ENCODE data around the gene ITGAV. TPM values are rescaled to one million over a fixed set of nuclear protein-coding genes. Genes with fewer than 3 reads are reported as not detected.

ITGAV gene
- total RNA-seq, 1 donor from 2014 or later, result 72.8 TPM

DNA sequence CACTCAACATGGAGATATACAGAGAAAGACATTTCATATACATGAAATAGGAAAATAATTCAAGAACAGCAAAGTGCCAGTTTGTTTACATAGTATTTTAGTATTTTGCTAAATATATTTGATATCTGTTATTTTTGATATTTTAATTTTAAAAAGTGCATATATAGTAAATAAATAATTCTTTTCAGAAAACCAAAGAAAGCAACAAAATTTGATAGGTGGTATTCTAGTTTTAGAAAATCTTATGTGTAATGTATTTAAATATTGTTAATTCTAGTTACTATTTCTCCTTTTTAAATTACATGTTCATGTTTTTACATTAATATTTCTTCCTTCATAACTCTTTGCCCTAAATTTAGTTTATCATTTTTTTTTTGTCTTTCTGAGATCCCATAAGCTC, 69.5 kb downstream of the ITGAV start:
- Histone ChIP-seq H3K9ac (no peak overlapping the region), H3K4me3 (no peak overlapping the region), H4K20me1 (ENCODE audit: low read depth) (no peaks in the 10 kb centered on the region), H3K27ac (no peak overlapping the region), H3K79me2 (ENCODE audit: low read depth) (no peaks in the 10 kb centered on the region), H3K4me1 (peaks cover 6% of the 10 kb centered on the region), H3K9me3 (ENCODE audit: low read depth) (no peaks in the 10 kb centered on the region), H3K36me3 (peaks cover 18% of the 10 kb centered on the region), H3K27me3 (no peaks in the 10 kb centered on the region), H3K4me2 (no peak overlapping the region), H2AFZ (replicated peaks) (no peak overlapping the region), H3F3A (ENCODE audit: low read depth) (peaks cover 6% of the 10 kb centered on the region)
- DNase-seq (ENCODE audit: low spot score), result no peak
- H3K36me3 Mint-ChIP-seq, result peaks cover 29% of the 10 kb centered on the region
- no peak overlapping the region for H3K27ac Mint-ChIP-seq
- H3K27me3 Mint-ChIP-seq (ENCODE audit: insufficient read depth, low read depth), result no peaks in the 10 kb centered on the region
- no peaks in the 10 kb centered on the region for H3K4me1 Mint-ChIP-seq
- no peak for TF ChIP-seq EZH2 (IDR thresholded peaks at IDR 0.05)
- no peak for TF ChIP-seq CTCF (IDR thresholded peaks at IDR 0.05)
- no peak for TF ChIP-seq EZH2phosphoT487 (IDR thresholded peaks at IDR 0.05)
- no peaks in the 10 kb centered on the region for H3K9me3 Mint-ChIP-seq
- H3K4me3 Mint-ChIP-seq, result no peak overlapping the region

DNA sequence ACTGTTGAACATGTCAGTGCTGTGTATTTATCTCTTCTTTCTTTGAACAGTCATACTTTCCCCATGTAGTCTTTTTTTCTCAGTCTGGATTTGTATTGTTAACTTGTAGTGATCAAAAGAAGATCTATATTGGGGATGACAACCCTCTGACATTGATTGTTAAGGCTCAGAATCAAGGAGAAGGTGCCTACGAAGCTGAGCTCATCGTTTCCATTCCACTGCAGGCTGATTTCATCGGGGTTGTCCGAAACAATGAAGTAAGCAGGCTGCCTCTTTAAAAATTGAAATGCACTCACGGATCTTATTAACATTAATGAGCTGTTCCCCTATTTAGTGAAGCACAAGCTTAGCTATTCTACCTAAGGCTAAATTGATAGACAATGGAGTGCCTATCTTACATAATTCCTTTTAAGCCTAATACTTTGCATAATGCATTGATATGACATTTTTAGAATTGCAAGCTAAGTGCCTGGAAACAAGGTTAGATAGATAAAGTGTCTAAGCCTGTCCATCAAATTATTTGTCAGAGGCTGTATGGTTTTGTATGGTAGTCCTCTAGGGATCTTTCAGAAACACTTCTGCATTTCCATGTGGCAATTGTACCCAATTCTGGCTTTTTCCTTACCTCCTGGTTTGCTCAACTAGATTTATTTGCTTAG, 74.7 kb downstream of the ITGAV start:
- no peaks in the 10 kb centered on the region for H3F3A ChIP-seq (ENCODE audit: low read depth)

GRCh38 chr2:186669146-186669545, 79.3 kb downstream of the ITGAV start:
- peaks cover 69% of the 10 kb centered on the region for H3K36me3 Mint-ChIP-seq
- no peak overlapping the region for H3K27ac Mint-ChIP-seq
- H3K9me3 Mint-ChIP-seq, result peaks cover 16% of the 10 kb centered on the region
- TF ChIP-seq CTCF (IDR thresholded peaks at IDR 0.05), result no peak
- no peak for TF ChIP-seq EZH2phosphoT487 (IDR thresholded peaks at IDR 0.05)
- TF ChIP-seq EZH2 (IDR thresholded peaks at IDR 0.05), result no peak
- H3K4me2 ChIP-seq, result no peak overlapping the region
- H3K4me1 ChIP-seq, result no peaks in the 10 kb centered on the region
- no peak overlapping the region for H3K4me3 ChIP-seq
- DNase-seq (ENCODE audit: low spot score), result no peak
- no peak overlapping the region for H3K4me3 Mint-ChIP-seq
- H3K79me2 ChIP-seq (ENCODE audit: low read depth), result no peaks in the 10 kb centered on the region
- H3K27me3 ChIP-seq, result no peaks in the 10 kb centered on the region
- H3K27me3 Mint-ChIP-seq (ENCODE audit: insufficient read depth, low read depth), result no peaks in the 10 kb centered on the region
- no peaks in the 10 kb centered on the region for H3F3A ChIP-seq (ENCODE audit: low read depth)
- H3K4me1 Mint-ChIP-seq, result no peaks in the 10 kb centered on the region
- H3K9ac ChIP-seq, result no peak overlapping the region
- no peak overlapping the region for H2AFZ ChIP-seq (replicated peaks)
- H3K9me3 ChIP-seq (ENCODE audit: low read depth), result peaks cover 6% of the 10 kb centered on the region
- no peaks in the 10 kb centered on the region for H4K20me1 ChIP-seq (ENCODE audit: low read depth)
- H3K27ac ChIP-seq, result no peak overlapping the region
- peaks cover 19% of the 10 kb centered on the region for H3K36me3 ChIP-seq

More for the DNA sequence above, 74.7 kb downstream of the ITGAV start:
- Histone ChIP-seq H3K4me3 (no peak overlapping the region), H2AFZ (replicated peaks) (no peak overlapping the region), H4K20me1 (ENCODE audit: low read depth) (no peaks in the 10 kb centered on the region), H3K4me2 (no peak overlapping the region), H3K9ac (no peak overlapping the region), H3K79me2 (ENCODE audit: low read depth) (no peaks in the 10 kb centered on the region), H3K27me3 (no peaks in the 10 kb centered on the region), H3K9me3 (ENCODE audit: low read depth) (no peaks in the 10 kb centered on the region), H3K27ac (no peak overlapping the region), H3K4me1 (peaks cover 6% of the 10 kb centered on the region), H3K36me3 (peaks cover 8% of the 10 kb centered on the region)
- H3K4me3 Mint-ChIP-seq, result no peak overlapping the region
- H3K4me1 Mint-ChIP-seq, result no peaks in the 10 kb centered on the region
- no peaks in the 10 kb centered on the region for H3K9me3 Mint-ChIP-seq
- DNase-seq (ENCODE audit: low spot score), result no peak
- no peak overlapping the region for H3K27ac Mint-ChIP-seq
- peaks cover 39% of the 10 kb centered on the region for H3K36me3 Mint-ChIP-seq
- TF ChIP-seq EZH2 (IDR thresholded peaks at IDR 0.05), result no peak
- no peak for TF ChIP-seq CTCF (IDR thresholded peaks at IDR 0.05)
- TF ChIP-seq EZH2phosphoT487 (IDR thresholded peaks at IDR 0.05), result no peak
- no peaks in the 10 kb centered on the region for H3K27me3 Mint-ChIP-seq (ENCODE audit: insufficient read depth, low read depth)
